NOMO-1 (cell line): ENCODE results near the gene LMO1.

Experiments used
- DNase-seq, 2 experiments: peaks; one replicate each; lab custom pipeline; 2025; ENCODE audit not compliant: unreplicated experiment in 2 of 2; lab: John Stamatoyannopoulos, UW

The LMO1 gene

GRCh38 chr11:8177136-8177535 is 86.5 kb downstream of the LMO1 start:
- no peak for DNase-seq
